Hepatocyte (in vitro differentiated cells): Measurements from ENCODE around the gene RNF141. TPM values are rescaled to one million over a fixed set of nuclear protein-coding genes. Genes with fewer than 3 reads are reported as not detected.

ENCODE experiments used
- DNase-seq: peaks from one replicate; pipeline ENCODE4 v3.0.0-alpha.2; 2016; ENCODE audit warnings: low spot score
- H2AFZ ChIP-seq: fragments of 200-600 bp; sonication (generic); 2 replicates; pipeline ENCODE4 v1.6.0; 2016; ENCODE audit warnings: antibody characterized with exemption, mild to moderate bottlenecking
- H3K27ac ChIP-seq: fragments of 200-600 bp; sonication (generic); 2 replicates; pipeline ENCODE4 v1.5.1; 2016; ENCODE audit warnings: mild to moderate bottlenecking
- H3K27me3 ChIP-seq: fragments of 200-600 bp; sonication (generic); 2 replicates; pipeline ENCODE4 v1.6.1; 2016
- H3K36me3 ChIP-seq: fragments of 200-600 bp; sonication (generic); replicated peaks from 2 replicates; pipeline ENCODE4 v1.5.1; 2016; ENCODE audit warnings: low read depth; ENCODE audit not compliant: insufficient read depth
- H3K4me1 ChIP-seq: fragments of 200-600 bp; sonication (generic); 2 replicates; pipeline ENCODE4 v1.5.1; 2016; ENCODE audit warnings: mild to moderate bottlenecking, moderate library complexity; ENCODE audit not compliant: insufficient read depth
- H3K4me2 ChIP-seq: fragments of 200-600 bp; sonication (generic); 2 replicates; pipeline ENCODE4 v1.6.0; 2016
- H3K4me3 ChIP-seq: fragments of 200-600 bp; sonication (generic); 2 replicates; pipeline ENCODE4 v1.5.1; 2016; ENCODE audit warnings: mild to moderate bottlenecking
- H3K79me2 ChIP-seq: fragments of 200-600 bp; sonication (generic); 2 replicates; pipeline ENCODE4 v1.6.0; 2017; ENCODE audit warnings: mild to moderate bottlenecking
- H3K9me2 ChIP-seq: fragments of 200-600 bp; sonication (generic); replicated peaks from 2 replicates; pipeline ENCODE4 v1.6.0; 2017; ENCODE audit warnings: mild to moderate bottlenecking; ENCODE audit not compliant: insufficient read depth
- H3K9me3 ChIP-seq: fragments of 200-600 bp; sonication (generic); 2 replicates; pipeline ENCODE4 v1.5.1; 2016; ENCODE audit warnings: low read depth, mild to moderate bottlenecking
- H4K20me1 ChIP-seq: fragments of 200-600 bp; sonication (generic); 2 replicates; pipeline ENCODE4 v1.6.0; 2016; ENCODE audit warnings: mild to moderate bottlenecking; ENCODE audit not compliant: insufficient read depth, poor library complexity, severe bottlenecking
- CTCF ChIP-seq: fragments of 200-600 bp; sonication (generic); IDR thresholded peaks from 2 replicates; pipeline ENCODE4 v1.5.1; 2016; ENCODE audit warnings: antibody characterized with exemption, mild to moderate bottlenecking; ENCODE audit not compliant: poor library complexity
- EZH2 ChIP-seq: fragments of 200-600 bp; sonication (generic); IDR thresholded peaks from 2 replicates; pipeline ENCODE4 v1.6.1; 2016; ENCODE audit warnings: antibody characterized with exemption, mild to moderate bottlenecking, borderline replicate concordance
- EZH2phosphoT487 ChIP-seq: fragments of 200-600 bp; sonication (generic); IDR thresholded peaks from one replicate; pipeline ENCODE4 v1.6.1; 2018; ENCODE audit warnings: antibody characterized with exemption, mild to moderate bottlenecking, low read depth, moderate library complexity; ENCODE audit not compliant: unreplicated experiment, severe bottlenecking
- WGBS: methylation state at CpG from one replicate; pipeline ENCODE4 v1.1.6; 2016; ENCODE audit warnings: low lambda C conversion rate; ENCODE audit errors: missing lambda C conversion rate; 5-methylcytosine and 5-hydroxymethylcytosine counted together
- polyA plus RNA-seq: library from polyadenylated mRNA; unstranded; fragments of >200 nt; fragmentation: Nextera tagmentation; extraction: Ambion mirVana; gene quantifications from 2 replicates; pipeline ENCODE4 v1.2.1, GENCODE V29; 2016
- total RNA-seq: library from RNA; depleted of rRNA; stranded (reverse); fragments of >200 nt; gene quantifications from 2 replicates; pipeline ENCODE4 v1.2.3, GENCODE V29; 2014

Gene RNF141
- total and polyA plus RNA-seq, 2 experiments from 2014 or later: 21.2 to 32.9 TPM

GRCh38 chr11:10561043-10561818, 20.2 kb upstream of the RNF141 start:
- Histone ChIP-seq H3K79me2 (no peaks in the 10 kb centered on the region), H3K4me2 (no peak overlapping the region), H3K27me3 (no peaks in the 10 kb centered on the region), H3K9me2 (no peaks in the 10 kb centered on the region), H3K27ac (peak overlapping the region; percentile 90), H3K9me3 (no peaks in the 10 kb centered on the region), H4K20me1 (no peaks in the 10 kb centered on the region), H3K4me1 (peaks cover 10% of the 10 kb centered on the region), H2AFZ (no peak overlapping the region), H3K4me3 (no peak overlapping the region), H3K36me3 (no peaks in the 10 kb centered on the region)
- WGBS: 47% methylated on average over 3 of the region's 3 CpGs
- peak; percentile 52 for DNase-seq
- TF ChIP-seq EZH2phosphoT487 (no peak), EZH2 (no peak), CTCF (no peak)

GRCh38 chr11:10558288-10558687, 17.3 kb upstream of the RNF141 start:
- 61% methylated on average over 3 of the region's 3 CpGs for WGBS
- no peaks in the 10 kb centered on the region for H3K79me2 ChIP-seq

GRCh38 chr11:10556590-10556989, 15.6 kb upstream of the RNF141 start:
- no peak for DNase-seq
- WGBS: 38% methylated on average over 1 of the region's 1 CpG

More at GRCh38 chr11:10558288-10558687, 17.3 kb upstream of the RNF141 start:
- H4K20me1 ChIP-seq: no peaks in the 10 kb centered on the region
- H3K4me3 ChIP-seq: no peak overlapping the region
- H3K27ac ChIP-seq: peak overlapping the region; percentile 90
- H3K27me3 ChIP-seq: no peaks in the 10 kb centered on the region
- H2AFZ ChIP-seq: peak overlapping the region; percentile 34
- H3K4me1 ChIP-seq: peaks cover 10% of the 10 kb centered on the region
- DNase-seq: no peak
- TF ChIP-seq CTCF (no peak), EZH2 (no peak), EZH2phosphoT487 (no peak)
- H3K4me2 ChIP-seq: peak overlapping the region; percentile 45
- no peaks in the 10 kb centered on the region for H3K9me3 ChIP-seq
- H3K36me3 ChIP-seq: no peaks in the 10 kb centered on the region
- no peaks in the 10 kb centered on the region for H3K9me2 ChIP-seq

More at GRCh38 chr11:10556590-10556989, 15.6 kb upstream of the RNF141 start:
- H3K36me3 ChIP-seq: no peaks in the 10 kb centered on the region
- no peaks in the 10 kb centered on the region for H3K9me3 ChIP-seq
- H3K4me3 ChIP-seq: no peak overlapping the region
- H4K20me1 ChIP-seq: no peaks in the 10 kb centered on the region
- no peak overlapping the region for H2AFZ ChIP-seq
- H3K79me2 ChIP-seq: no peaks in the 10 kb centered on the region
- no peak overlapping the region for H3K4me2 ChIP-seq
- H3K27ac ChIP-seq: peak overlapping the region; percentile 46
- peaks cover 6% of the 10 kb centered on the region for H3K4me1 ChIP-seq
- no peaks in the 10 kb centered on the region for H3K9me2 ChIP-seq
- no peaks in the 10 kb centered on the region for H3K27me3 ChIP-seq
- TF ChIP-seq EZH2 (no peak), EZH2phosphoT487 (no peak), CTCF (no peak)
